Activated CD8-positive, alpha-beta memory T cell treated with anti-CD3 and anti-CD28 coated beads for 36 hours (primary cell): ENCODE data around the gene HDAC11. TPM values are rescaled to one million over a fixed set of nuclear protein-coding genes. Genes with fewer than 3 reads are reported as not detected.
"Not testable (repeated sequence)": the region's sequence is repeated elsewhere in the genome, so short reads cannot be mapped to it uniquely, and the experiment has no call there.

Source experiments
- CTCF ChIA-PET: fragments of 350-600 bp; sonication (Branson Sonifier 250); formaldehyde crosslinking; loops from one replicate; lab custom pipeline; 2021; ENCODE audit warnings: antibody characterized with exemption; lab: Charles Lee
- POLR2A ChIA-PET: fragments of 350-600 bp; sonication (Branson Sonifier 250); formaldehyde crosslinking; loops from one replicate; lab custom pipeline; 2021; ENCODE audit warnings: antibody characterized with exemption; lab: Charles Lee
- total RNA-seq, 2 experiments: library from RNA; stranded (reverse); gene quantifications; one replicate each; pipeline ENCODE4 v1.2.3, GENCODE V29; 2021

Gene HDAC11
- total RNA-seq, 2 experiments from 2014 or later: 2.2 to 3.2 TPM

DNA sequence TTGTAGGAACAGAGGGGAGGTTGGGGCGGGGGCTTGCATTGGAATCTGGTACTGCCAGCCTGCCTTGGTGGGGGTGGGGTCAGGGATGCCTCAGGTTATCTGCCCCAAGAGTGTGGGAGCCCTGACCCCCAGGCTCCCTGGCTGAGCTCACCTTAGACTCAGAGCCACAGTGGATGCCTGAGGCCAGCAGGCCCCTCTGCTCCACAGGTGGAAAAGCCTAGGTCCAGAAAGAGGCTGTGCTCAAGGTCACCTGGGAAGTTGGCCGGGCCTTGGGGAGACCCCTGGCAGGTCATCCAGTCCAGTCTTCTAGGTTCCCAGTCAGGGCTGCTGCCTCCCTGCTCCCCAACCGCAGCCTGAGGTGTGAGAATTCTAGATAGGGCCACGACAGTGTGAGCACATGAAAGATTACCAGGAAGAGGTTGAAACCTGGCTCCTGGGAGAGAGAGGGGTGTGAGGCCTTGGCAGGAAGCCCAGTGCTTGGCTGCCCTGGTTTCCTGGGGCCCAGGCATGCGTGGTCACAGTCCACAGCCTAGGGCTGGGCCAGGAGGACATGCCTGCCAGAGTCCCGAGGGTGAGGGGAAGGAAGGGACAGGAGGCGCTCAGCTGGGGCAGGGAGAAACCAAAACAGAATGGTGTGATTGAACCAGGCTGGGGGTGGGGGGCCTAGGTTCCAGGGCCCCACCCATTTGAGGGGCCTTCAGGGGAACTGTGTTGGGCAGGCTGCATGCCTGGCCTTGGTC, 4.9 kb downstream of the HDAC11 start:
- ChIA-PET CTCF (interaction anchor here (0.6 to 1.8 kb wide), 5 partner anchors 136 to 1601 kb away, joined by 3 to 5 read pairs (median 3); no protein-coding TSS in a partner anchor), POLR2A (no interaction called here)

- CTCF ChIA-PET: interaction anchor here (0.7 to 1.8 kb wide), 5 partner anchors 11 to 165 kb away, joined by 3 to 5 read pairs (median 3); no protein-coding TSS in a partner anchor
- POLR2A ChIA-PET: not testable (repeated sequence)
Measured at GRCh38 chr3:13485630-13486562, 5.8 kb downstream of the HDAC11 start.

DNA sequence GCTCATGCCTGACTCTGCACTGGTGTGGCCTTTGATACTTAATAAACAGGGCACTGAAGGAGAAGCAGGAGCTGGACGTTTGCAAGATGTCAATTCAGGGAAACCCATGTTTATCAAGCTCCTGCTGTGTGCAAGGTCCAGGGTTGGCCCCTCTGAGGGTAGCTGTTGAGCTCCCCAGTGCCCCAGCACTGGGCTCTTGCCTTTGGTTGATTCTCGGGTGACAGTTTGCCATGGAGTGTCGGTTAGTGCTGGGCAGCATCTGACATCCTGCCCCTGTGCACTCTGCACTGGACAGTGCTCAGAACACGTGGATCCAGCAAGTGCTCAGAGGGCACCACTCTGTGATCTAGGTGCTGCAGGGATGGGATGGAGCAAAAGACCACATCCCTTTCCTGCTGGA, 7.3 kb downstream of the HDAC11 start:
- ChIA-PET POLR2A (no interaction called here), CTCF (interaction anchor here (0.9 to 1.6 kb wide), 2 partner anchors 9 to 161 kb away, joined by 3 to 4 read pairs; no protein-coding TSS in a partner anchor)

GRCh38 chr3:13491206-13491974, 11.3 kb downstream of the HDAC11 start:
- POLR2A ChIA-PET: no interaction called here
- CTCF ChIA-PET: interaction anchor here (0.7 to 2.0 kb wide), 4 partner anchors 157 to 1056 kb away, joined by 3 to 7 read pairs (median 4); no protein-coding TSS in a partner anchor

- ChIA-PET POLR2A (no interaction called here), CTCF (interaction anchor here (1.0 kb wide), 1 partner anchor 163 kb away, joined by 3 read pairs; no protein-coding TSS in a partner anchor)
Measured at GRCh38 chr3:13492048-13492447, 11.9 kb downstream of the HDAC11 start.

DNA sequence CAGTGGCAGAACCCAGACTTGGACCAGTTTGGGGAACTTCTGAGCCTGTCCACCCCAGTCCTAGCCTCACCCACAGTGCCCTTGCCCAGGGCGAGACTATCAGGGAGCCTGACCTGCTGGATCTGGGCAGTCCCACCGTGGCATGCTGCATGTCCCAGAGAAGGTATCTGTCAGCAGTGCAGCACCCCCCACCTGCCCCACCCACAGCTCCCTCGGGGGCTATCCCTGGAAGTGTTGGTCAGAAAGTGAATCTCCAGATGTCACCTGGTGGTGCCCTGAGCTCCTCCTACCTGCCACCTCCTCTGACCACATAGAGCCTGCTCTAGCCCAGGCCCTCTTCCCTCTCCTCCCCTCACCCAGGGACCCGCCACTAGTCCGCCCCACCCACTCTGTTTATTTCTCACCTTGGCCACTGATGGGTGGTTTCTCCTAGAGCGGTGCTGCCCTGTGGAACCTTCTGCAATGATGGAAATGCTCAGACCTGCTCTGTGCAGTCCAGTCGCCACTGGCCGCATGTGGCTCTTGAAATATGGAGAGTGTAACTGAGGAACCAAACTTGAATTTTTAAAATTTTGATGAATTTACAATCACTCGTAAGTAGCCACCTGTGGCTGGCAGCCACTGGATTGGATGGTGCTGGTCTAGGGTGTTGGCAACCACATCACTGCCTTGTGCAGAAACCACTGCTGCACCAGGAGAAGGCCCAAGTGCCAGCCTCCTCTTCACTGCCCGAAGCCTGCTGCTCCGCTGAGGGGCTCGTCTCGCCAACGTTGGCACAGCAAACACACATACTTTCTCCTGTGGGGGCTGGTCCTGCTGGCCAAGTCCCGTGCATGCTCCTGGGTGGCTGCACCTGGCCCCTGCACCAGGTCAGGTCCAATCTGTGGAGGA, 13.1 kb downstream of the HDAC11 start:
- ChIA-PET CTCF (interaction anchor here (1.0 kb wide), 1 partner anchor 157 kb away, joined by 3 read pairs; no protein-coding TSS in a partner anchor), POLR2A (no interaction called here)

- ChIA-PET POLR2A (no interaction called here), CTCF (interaction anchor here (0.7 to 5.6 kb wide), 2 partner anchors 13 to 157 kb away, joined by 3 to 114 read pairs; no protein-coding TSS in a partner anchor)
Measured at GRCh38 chr3:13493867-13494441, 13.8 kb downstream of the HDAC11 start.

DNA sequence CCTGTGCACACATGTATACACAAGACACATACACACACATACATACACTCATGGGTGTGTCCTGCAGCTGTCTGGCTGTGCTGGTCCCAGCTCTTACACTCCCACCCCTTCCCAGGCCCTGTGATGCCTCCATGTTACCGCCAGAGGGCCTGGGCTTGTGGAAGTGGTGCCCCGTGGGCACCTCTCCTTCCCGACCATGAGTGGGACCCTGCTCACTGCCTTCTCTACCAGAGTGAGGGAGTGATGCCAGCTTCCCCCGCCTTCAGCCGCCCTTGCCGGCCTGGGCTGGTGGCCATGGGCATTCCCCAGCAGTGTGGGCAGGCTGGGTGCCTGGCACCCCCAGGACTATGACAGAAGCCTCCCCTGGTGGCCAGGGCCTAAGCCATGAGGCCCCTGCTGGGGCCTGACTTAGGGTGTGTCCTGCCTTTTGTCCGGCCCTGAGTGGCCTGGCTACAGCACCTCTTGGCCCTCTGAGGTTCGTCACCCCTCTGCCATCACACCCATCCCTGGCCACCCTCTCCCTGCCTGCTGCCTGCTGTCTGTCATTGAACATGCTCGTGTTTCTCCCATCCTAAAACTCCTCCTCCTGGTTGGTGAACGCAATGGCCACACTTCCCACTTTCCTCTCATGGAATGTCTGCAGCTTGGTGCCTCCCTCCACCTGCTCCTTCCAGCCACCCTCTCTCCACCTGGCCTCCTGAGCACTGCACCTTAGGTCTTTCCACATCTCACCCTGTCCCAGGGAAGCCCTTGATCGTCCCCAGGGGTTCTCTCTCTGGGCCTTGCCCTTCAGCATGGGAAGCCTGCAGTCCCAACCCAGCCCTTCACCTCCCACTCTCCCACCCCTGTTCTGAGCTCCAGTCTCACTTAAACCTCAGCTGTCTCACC, 14.6 kb downstream of the HDAC11 start:
- ChIA-PET CTCF (interaction anchor here (0.6 to 5.6 kb wide), 4 partner anchors 14 to 161 kb away, joined by 3 to 114 read pairs (median 5); no protein-coding TSS in a partner anchor), POLR2A (no interaction called here)

DNA sequence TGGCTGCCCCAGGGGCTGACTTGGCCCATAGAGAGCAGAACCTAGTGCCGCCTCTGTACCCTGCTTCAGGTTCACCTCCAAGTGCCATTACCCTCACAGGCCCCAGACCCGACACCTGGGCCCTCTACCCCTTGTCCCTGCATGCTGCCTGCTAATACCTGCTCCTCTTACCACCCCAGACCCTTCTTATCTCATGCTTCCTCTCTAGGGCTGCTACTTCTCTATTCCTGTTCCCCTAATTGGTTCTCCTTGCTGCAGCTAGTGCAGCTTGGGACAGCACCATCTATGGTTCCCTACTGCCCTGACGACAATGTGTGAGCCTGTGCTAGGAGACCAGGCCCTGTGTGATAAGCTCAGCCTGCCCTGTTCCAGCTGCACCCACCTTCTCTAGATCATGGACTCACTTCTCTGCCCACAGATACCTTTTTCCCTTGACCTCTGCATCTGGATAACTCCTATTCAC, 15.3 kb downstream of the HDAC11 start:
- POLR2A ChIA-PET: interaction anchor here (1.4 kb wide), 1 partner anchor 153 kb away, joined by 3 read pairs; no protein-coding TSS in a partner anchor
- CTCF ChIA-PET: interaction anchor here (0.6 to 5.6 kb wide), 11 partner anchors 8 to 385 kb away, joined by 3 to 114 read pairs (median 4); partner anchors contain the start of gene HDAC11

- ChIA-PET POLR2A (interaction anchor here (1.4 kb wide), 1 partner anchor 152 kb away, joined by 3 read pairs; no protein-coding TSS in a partner anchor), CTCF (interaction anchor here (0.6 to 5.6 kb wide), 12 partner anchors 8 to 385 kb away, joined by 3 to 114 read pairs (median 4); partner anchors contain the start of gene HDAC11)
Measured at GRCh38 chr3:13495921-13496723, 16.0 kb downstream of the HDAC11 start.

DNA sequence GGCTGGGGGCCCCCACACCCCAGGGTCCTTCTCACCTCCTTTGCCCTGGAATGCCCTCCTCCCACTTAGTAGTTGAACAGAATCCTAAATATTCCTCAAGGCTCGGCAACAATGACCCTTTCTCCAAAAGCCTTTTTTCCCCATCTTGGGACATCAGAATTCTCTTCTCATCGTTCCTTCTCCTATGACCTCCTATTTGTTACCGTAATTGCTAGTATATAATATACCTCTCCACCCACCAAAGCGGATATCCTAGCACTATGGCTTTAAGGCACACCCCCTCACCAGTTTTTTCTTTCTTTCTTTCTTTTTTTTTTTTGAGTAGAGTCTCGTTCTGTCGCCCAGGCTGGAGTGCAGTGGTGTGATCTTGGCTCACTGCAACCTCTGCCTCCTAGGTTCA, 16.8 kb downstream of the HDAC11 start:
- CTCF ChIA-PET: interaction anchor here (0.6 to 5.6 kb wide), 11 partner anchors 9 to 384 kb away, joined by 3 to 114 read pairs (median 4); no protein-coding TSS in a partner anchor

DNA sequence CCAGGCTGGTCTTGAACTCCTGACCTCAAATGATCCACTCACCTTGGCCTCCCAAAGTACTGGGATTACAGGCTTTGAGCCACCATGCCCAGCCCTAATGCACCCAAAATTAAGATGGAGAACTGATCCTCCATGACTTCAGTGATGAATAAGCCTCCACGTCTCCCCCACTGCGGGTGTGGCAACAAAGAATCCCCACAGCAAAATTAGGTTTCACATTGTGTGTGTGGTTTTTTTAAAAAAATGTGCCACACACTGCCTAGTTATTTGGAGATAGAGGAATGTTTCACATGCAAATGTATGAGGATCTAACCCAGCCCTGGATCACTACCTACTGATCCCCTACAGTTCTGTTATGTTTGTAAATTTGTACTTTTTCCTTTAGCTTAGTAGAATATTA, 17.3 kb downstream of the HDAC11 start:
- ChIA-PET POLR2A (interaction anchor here (0.7 kb wide), 1 partner anchor 292 kb away, joined by 7 read pairs; no protein-coding TSS in a partner anchor), CTCF (interaction anchor here (0.7 to 5.6 kb wide), 5 partner anchors 15 to 153 kb away, joined by 3 to 114 read pairs (median 4); no protein-coding TSS in a partner anchor)

More for the DNA sequence above, 16.8 kb downstream of the HDAC11 start:
- POLR2A ChIA-PET: interaction anchor here (1.4 kb wide), 1 partner anchor 151 kb away, joined by 3 read pairs; no protein-coding TSS in a partner anchor

DNA sequence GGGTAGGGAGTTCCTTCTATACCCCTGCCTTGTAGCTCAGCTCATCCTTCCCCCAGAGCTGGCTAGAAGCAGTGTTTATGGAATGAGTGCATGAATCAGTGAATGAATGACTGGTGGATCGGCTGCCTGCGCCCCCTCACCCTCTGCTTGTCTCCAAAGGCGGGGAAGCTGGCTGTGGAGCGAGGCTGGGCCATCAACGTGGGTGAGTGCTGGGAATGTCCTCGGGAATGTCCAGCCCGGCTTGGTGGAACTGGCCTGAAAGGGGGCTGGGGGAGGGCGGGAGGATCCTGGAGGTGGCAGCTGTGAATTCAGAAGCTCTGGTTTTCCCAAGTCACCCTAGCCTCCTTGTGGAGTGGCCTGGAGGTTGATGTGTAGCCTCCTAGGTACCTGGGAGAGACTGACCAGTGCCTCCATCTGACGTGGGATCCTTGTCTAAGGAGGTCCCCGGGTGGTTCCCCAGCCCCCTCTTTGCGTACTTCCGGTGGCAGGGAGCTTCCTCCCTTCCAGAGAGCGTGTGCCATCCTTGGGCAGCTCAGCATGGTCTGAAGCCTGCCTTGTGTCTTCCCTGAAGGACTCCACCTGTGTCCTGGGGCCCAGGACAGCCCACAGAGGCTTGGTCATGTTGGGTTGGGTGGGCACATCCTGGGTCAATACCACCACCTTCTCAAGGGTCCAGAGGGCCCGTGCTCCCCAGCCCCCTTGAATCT, 18.4 kb downstream of the HDAC11 start:
- POLR2A ChIA-PET: no interaction called here
- CTCF ChIA-PET: interaction anchor here (0.7 to 5.6 kb wide), 4 partner anchors 16 to 152 kb away, joined by 3 to 114 read pairs (median 4); no protein-coding TSS in a partner anchor

GRCh38 chr3:13499246-13499645, 19.1 kb downstream of the HDAC11 start:
- CTCF ChIA-PET: interaction anchor here (5.6 kb wide), 1 partner anchor 151 kb away, joined by 114 read pairs; no protein-coding TSS in a partner anchor
- POLR2A ChIA-PET: not testable (repeated sequence)
